Cardiac muscle cell (in vitro differentiated cells and primary cell): Measurements from ENCODE around the gene HYLS1. TPM values are rescaled to one million over a fixed set of nuclear protein-coding genes. Genes with fewer than 3 reads are reported as not detected.
A peak's percentile ranks its signal among the peaks of the same experiment; 100 is the strongest.
"Not testable (repeated sequence)": the region's sequence is repeated elsewhere in the genome, so short reads cannot be mapped to it uniquely, and the experiment has no call there.

ENCODE experiments used
- DNase-seq, 2 donors: peaks; one replicate each; pipeline versions ENCODE4 v3.0.0 to v3.0.0-alpha.2; 2010 to 2017; ENCODE audit warnings: low read depth in 1 of 2, low spot score in 1 of 2
- H3K27ac ChIP-seq: fragments of 200-600 bp; sonication (generic); 2 replicates; pipeline ENCODE4 v1.5.1; 2016
- H3K27me3 ChIP-seq: fragments of 200-600 bp; sonication (generic); 2 replicates; pipeline ENCODE4 v1.6.0; 2016; ENCODE audit warnings: control low read depth
- H3K36me3 ChIP-seq: fragments of 200-600 bp; sonication (generic); 2 replicates; pipeline ENCODE4 v1.5.1; 2016; ENCODE audit warnings: control low read depth
- H3K4me1 ChIP-seq: fragments of 200-600 bp; sonication (generic); 2 replicates; pipeline ENCODE4 v1.8.1; 2017; ENCODE audit warnings: low read depth, mild to moderate bottlenecking, mixed run types
- H3K4me3 ChIP-seq: fragments of 200-600 bp; sonication (generic); 2 replicates; pipeline ENCODE4 v1.5.1; 2016; ENCODE audit warnings: mild to moderate bottlenecking
- H3K9me3 ChIP-seq: fragments of 200-600 bp; sonication (generic); 2 replicates; pipeline ENCODE4 v1.5.1; 2017; ENCODE audit warnings: low read depth, mild to moderate bottlenecking, control low read depth
- CTCF ChIP-seq: IDR thresholded peaks from 2 replicates; pipeline ENCODE4 v1.5.1; 2012; ENCODE audit warnings: low read depth, mild to moderate bottlenecking, low read length
- polyA plus RNA-seq: library from polyadenylated mRNA; unstranded; fragments of >200 nt; fragmentation: Nextera tagmentation; extraction: Ambion mirVana; gene quantifications from 2 replicates; pipeline ENCODE4 v1.2.1, GENCODE V29; 2016
- total RNA-seq: library from RNA; depleted of rRNA; stranded (reverse); fragments of >200 nt; gene quantifications from 2 replicates; pipeline ENCODE4 v1.2.3, GENCODE V29; 2016

The HYLS1 gene
- total and polyA plus RNA-seq, 2 experiments from 2014 or later, result 3.3 to 4.8 TPM

GRCh38 chr11:125904678-125905077 lies 17.2 kb downstream of the HYLS1 start:
- H3K4me1 ChIP-seq, result peaks cover 7% of the 10 kb centered on the region
- no peak for TF ChIP-seq CTCF
- H3K36me3 ChIP-seq, result no peaks in the 10 kb centered on the region
- H3K27me3 ChIP-seq, result peaks cover 12% of the 10 kb centered on the region
- H3K4me3 ChIP-seq, result peak overlapping the region; percentile 90
- H3K27ac ChIP-seq, result no peak overlapping the region
- H3K9me3 ChIP-seq, result no peaks in the 10 kb centered on the region
- no peak for DNase-seq

- H3K27me3 ChIP-seq, result peaks cover 3% of the 10 kb centered on the region
- no peaks in the 10 kb centered on the region for H3K4me1 ChIP-seq
- TF ChIP-seq CTCF, result no peak
- H3K4me3 ChIP-seq, result no peak overlapping the region
- no peak for DNase-seq
- H3K9me3 ChIP-seq, result no peaks in the 10 kb centered on the region
- H3K27ac ChIP-seq, result no peak overlapping the region
- H3K36me3 ChIP-seq, result no peaks in the 10 kb centered on the region
Observed at GRCh38 chr11:125910226-125910849, 22.9 kb downstream of the HYLS1 start.

GRCh38 chr11:125914601-125915000 lies 27.1 kb downstream of the HYLS1 start:
- not testable (repeated sequence) for H3K36me3 ChIP-seq

GRCh38 chr11:125916683-125917347 lies 29.3 kb downstream of the HYLS1 start:
- Histone ChIP-seq H3K27ac (no peak overlapping the region), H3K9me3 (no peaks in the 10 kb centered on the region), H3K27me3 (no peaks in the 10 kb centered on the region), H3K4me3 (no peak overlapping the region), H3K36me3 (no peaks in the 10 kb centered on the region), H3K4me1 (no peaks in the 10 kb centered on the region)
- DNase-seq, result no peak
- no peak for TF ChIP-seq CTCF

More at GRCh38 chr11:125914601-125915000, 27.1 kb downstream of the HYLS1 start:
- H3K4me3 ChIP-seq, H3K4me1 ChIP-seq, H3K9me3 ChIP-seq, H3K27ac ChIP-seq, H3K27me3 ChIP-seq, DNase-seq: not testable (repeated sequence)

- no peak for TF ChIP-seq CTCF
- H3K4me3 ChIP-seq, result no peak overlapping the region
- no peaks in the 10 kb centered on the region for H3K27me3 ChIP-seq
- no peak for DNase-seq
- H3K9me3 ChIP-seq, result no peaks in the 10 kb centered on the region
- H3K27ac ChIP-seq, result no peak overlapping the region
- no peaks in the 10 kb centered on the region for H3K4me1 ChIP-seq
- no peaks in the 10 kb centered on the region for H3K36me3 ChIP-seq
Observed at GRCh38 chr11:125918140-125918840, 30.8 kb downstream of the HYLS1 start.

GRCh38 chr11:125921042-125921441 lies 33.6 kb downstream of the HYLS1 start:
- Histone ChIP-seq H3K27me3 (no peaks in the 10 kb centered on the region), H3K4me3 (no peak overlapping the region), H3K4me1 (no peaks in the 10 kb centered on the region), H3K27ac (no peak overlapping the region), H3K9me3 (no peaks in the 10 kb centered on the region), H3K36me3 (no peaks in the 10 kb centered on the region)
- no peak for DNase-seq
- TF ChIP-seq CTCF, result no peak
